22Rv1 (cell line): ENCODE results near the gene TMBIM4.

Source experiments
- CTCF ChIP-seq: fragments of 450-650 bp; IDR thresholded peaks from 2 replicates; pipeline ENCODE4 v1.5.1; 2017; ENCODE audit warnings: mild to moderate bottlenecking
- ZFX ChIP-seq: fragments of 450-650 bp; IDR thresholded peaks from 2 replicates; pipeline ENCODE4 v1.6.1; 2017; ENCODE audit warnings: antibody characterized with exemption, borderline replicate concordance

- TF ChIP-seq CTCF (no peak), ZFX (no peak)
These were observed 27.0 kb upstream of the TMBIM4 start for GRCh38 chr12:66196806-66197205.
